ENCODE results near the gene APP.

- no peak for TF ChIP-seq CTCF (conservative IDR thresholded peaks at IDR 0.05; ENCODE audit: low read depth, low read length)
- no peak for TF ChIP-seq EZH2 (IDR thresholded peaks at IDR 0.05; ENCODE audit: low read length, unreplicated experiment)
Measured at GRCh38 chr21:26124421-26124833, 46.1 kb downstream of the APP start.

Measured in PC-3 (cell line).